Stimulated activated CD4-positive, alpha-beta T cell treated with anti-CD3 and anti-CD28 coated beads, Interleukin-4, amount 100 ng/mL, for 4 hours (primary cell): ENCODE data around the gene RFX1.
A peak's percentile ranks its signal among the peaks of the same experiment; 100 is the strongest.
"Not testable (repeated sequence)": the region's sequence is repeated elsewhere in the genome, so short reads cannot be mapped to it uniquely, and the experiment has no call there.

ENCODE experiments used
- DNase-seq, 2 experiments: peaks; one replicate each; pipeline ENCODE4 v3.0.0-alpha.2; 2020

RFX1 gene

GRCh38 chr19:14026652-14027192, 20.6 kb upstream of the RFX1 start:
- DNase-seq = not testable (repeated sequence)

GRCh38 chr19:14023404-14024235, 17.5 kb upstream of the RFX1 start:
- DNase-seq = no peak

- DNase-seq = no peak
Observed at GRCh38 chr19:14022469-14022868, 16.3 kb upstream of the RFX1 start.

GRCh38 chr19:14021474-14021873, 15.4 kb upstream of the RFX1 start:
- DNase-seq = no peak

- not testable (repeated sequence) for DNase-seq
Observed at GRCh38 chr19:14019739-14020138, 13.6 kb upstream of the RFX1 start.

GRCh38 chr19:14019100-14019499, 13.0 kb upstream of the RFX1 start:
- DNase-seq = no peak

- DNase-seq = no peak
Observed at GRCh38 chr19:14015524-14016035, 9.5 kb upstream of the RFX1 start.

GRCh38 chr19:14012378-14012915, 6.3 kb upstream of the RFX1 start:
- no peak for DNase-seq

- peak in 1 of 2 experiments; percentile 75 for DNase-seq
Observed at GRCh38 chr19:14006766-14007562, 844 bp upstream of the RFX1 start.

- peak; percentile 85 to 91 for DNase-seq
Observed at GRCh38 chr19:14005349-14006084, 603 bp downstream of the RFX1 start.

- DNase-seq = no peak
Observed at GRCh38 chr19:14004619-14005348, 1.3 kb downstream of the RFX1 start.

GRCh38 chr19:14003251-14004055, 2.7 kb downstream of the RFX1 start:
- no peak for DNase-seq

GRCh38 chr19:14002571-14003250, 3.4 kb downstream of the RFX1 start:
- no peak for DNase-seq

GRCh38 chr19:14000691-14001375, 5.3 kb downstream of the RFX1 start:
- no peak for DNase-seq

- DNase-seq = no peak
Observed at GRCh38 chr19:13999085-13999484, 7.0 kb downstream of the RFX1 start.

- DNase-seq = no peak
Observed at GRCh38 chr19:13998426-13998825, 7.7 kb downstream of the RFX1 start.

- no peak for DNase-seq
Observed at GRCh38 chr19:13997631-13997962, 8.5 kb downstream of the RFX1 start.

GRCh38 chr19:13996928-13997630, 9.0 kb downstream of the RFX1 start:
- DNase-seq = no peak
